Stimulated activated CD4-positive, alpha-beta T cell treated with anti-CD3 and anti-CD28 coated beads, TNF-alpha, amount 100 ng/mL, for 24 hours (primary cell): Measurements from ENCODE around the gene DYSF.

Experiments
- DNase-seq, 3 experiments: peaks; one replicate each; pipeline ENCODE4 v3.0.0-alpha.2; 2020; ENCODE audit warnings: low read depth in 3 of 3

The DYSF gene

GRCh38 chr2:71530211-71530610 lies 76.8 kb downstream of the DYSF start:
- DNase-seq: no peak

- DNase-seq: no peak
Measured at GRCh38 chr2:71530641-71531332, 77.4 kb downstream of the DYSF start.

DNA sequence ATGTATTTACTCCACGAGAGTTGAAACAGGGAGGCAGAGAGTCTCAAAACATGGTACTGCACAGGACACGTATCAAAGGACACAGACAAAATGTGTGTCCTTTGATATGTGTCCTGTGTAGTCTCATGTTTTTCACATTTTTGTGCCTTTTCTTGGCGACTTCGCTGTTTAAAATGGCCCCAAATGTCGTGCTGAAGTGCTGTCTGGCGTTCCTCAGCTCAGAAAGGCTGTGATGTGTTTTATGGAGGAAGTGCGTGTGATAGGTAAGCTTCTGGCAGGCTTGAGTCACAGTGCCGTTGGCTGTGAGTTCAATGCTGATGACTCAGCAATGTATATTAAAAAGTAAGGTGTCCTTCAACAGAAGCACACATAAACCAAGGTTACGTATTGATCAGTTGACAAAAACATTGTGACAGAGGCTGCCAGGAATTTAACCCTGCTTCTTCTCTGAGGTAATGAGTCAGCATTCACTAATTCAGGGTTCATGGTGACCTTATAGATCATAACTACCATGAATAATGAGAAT lies 78.2 kb downstream of the DYSF start:
- no peak for DNase-seq

DNA sequence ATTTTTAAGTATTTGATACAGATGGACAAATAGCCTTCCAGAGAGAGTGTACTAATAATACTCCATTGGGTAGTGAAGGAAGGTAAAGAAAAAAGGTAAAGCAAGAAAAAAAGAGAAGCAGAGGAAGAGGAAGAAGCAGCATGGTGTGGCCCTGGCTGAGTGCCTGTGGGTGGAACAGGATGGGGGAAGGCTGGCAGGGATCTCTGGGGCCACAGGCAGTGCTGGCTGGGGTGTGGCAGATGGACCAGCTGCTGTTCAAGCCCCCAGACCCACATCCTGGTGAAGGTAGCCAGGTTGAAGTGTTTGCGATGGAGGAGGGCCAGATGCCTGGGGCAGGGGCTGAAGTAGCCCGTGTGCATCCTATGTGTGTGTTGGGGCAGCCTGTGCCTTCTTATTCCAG lies 79.0 kb downstream of the DYSF start:
- DNase-seq: no peak

DNA sequence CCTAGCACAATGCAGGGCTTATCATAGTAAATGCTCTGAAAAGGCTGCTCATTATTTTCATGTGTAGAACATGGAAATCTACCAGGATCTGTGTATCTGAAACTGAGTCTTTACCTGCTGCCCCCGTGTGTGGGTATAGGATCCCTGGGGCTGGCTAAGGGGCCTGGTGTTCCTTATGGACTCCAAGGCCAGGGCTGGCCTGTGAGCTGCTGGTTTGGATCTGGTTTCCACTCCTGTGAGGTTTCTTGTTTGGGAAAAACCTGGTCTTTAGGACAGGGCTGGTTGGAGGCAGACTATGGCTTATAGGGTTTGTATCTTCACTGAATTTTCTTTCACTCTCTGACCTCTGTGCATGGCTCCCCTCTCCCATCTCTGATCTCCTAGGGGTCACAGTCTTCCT lies 80.8 kb downstream of the DYSF start:
- no peak for DNase-seq

- DNase-seq: no peak
Measured at GRCh38 chr2:71534826-71535225, 81.5 kb downstream of the DYSF start.

- DNase-seq: no peak
Measured at GRCh38 chr2:71535526-71535925, 82.2 kb downstream of the DYSF start.

DNA sequence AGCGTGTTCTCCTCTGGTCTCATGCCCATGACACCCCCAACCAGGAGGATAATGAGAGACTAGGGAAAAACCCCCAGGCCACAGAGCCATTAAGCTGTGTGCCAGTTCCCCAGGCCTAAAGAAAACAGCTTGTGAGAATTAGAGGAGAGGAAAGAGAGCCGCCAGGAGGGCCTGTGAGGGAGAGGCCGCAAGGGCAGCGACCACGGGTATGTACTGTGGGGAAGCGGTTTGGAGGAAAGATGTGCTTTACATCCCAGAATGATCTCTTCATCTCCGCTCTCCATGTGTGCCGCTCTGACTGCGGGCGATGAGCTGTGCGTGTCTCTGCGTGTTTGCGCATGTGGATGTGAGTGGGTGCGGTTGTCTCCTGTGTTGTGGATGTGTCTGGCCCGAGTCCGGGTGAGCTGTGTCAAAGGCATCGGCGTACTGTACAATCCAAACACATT lies 82.9 kb downstream of the DYSF start:
- no peak for DNase-seq

GRCh38 chr2:71538241-71538640 lies 84.9 kb downstream of the DYSF start:
- DNase-seq: no peak

DNA sequence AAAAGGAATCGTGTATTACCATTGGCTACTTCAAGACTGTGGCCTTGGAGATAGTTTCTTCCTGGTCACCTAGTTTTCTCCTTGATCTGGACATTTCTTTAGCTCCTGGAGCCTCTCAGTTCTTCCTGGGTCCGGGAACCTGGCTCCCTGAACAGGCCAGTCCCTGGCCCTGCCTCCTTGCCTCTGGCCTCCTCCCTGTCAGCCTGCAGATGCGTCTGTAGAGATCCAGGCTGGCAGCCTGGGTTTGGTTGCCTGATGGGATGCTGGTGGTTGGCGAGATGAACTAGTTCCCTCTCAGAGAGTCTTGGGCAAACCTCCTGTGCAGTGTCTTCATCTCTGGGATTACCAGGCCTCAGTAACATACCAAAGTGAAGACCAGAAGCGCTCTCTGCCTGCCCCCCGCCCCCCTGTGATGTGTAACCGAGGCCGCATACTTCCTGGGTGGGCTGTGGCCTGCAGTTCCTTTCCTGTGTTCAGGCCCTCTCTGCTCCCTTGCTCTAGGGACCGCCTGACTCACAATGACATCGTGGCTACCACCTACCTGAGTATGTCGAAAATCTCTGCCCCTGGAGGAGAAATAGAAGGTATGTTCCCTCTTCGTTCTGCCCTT lies 85.4 kb downstream of the DYSF start:
- no peak for DNase-seq

- DNase-seq: no peak
Measured at GRCh38 chr2:71540818-71541217, 87.5 kb downstream of the DYSF start.

GRCh38 chr2:71544919-71545571 lies 91.7 kb downstream of the DYSF start:
- no peak for DNase-seq

DNA sequence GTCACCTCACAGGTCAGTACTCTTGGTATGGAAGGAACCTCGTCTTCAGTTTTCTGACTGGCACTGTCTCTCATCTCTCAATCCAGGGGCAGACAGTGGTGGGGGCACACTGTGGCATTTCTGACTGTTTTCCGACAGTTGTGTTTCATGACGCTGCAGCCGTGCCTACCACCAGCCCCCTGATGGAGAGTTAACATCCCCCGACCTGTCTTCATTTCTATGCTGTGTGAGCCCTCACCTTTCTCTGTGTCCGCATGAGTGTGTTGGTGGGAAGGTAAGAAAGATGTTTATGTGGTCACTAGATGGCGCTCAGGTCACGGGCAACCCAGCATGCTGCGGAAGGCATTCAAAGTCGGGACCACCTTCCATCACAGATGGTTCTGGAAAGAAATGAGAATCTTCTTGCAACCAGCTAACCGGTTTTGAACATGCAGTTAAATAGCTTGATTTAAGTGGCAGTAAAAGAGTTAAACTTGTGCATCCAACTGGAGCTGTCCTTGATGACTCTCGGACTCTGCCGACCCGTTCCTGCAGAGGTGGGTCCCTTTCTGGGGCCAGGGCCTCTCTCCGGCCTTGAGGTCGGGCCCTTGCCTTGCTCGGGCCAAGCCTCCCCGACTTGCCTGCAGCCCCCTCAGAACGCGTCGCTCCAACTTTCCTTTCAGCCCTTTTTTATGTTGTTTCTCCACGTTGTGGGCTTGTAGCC lies 92.4 kb downstream of the DYSF start:
- peak; percentile 17 to 27 (median 17) for DNase-seq

DNA sequence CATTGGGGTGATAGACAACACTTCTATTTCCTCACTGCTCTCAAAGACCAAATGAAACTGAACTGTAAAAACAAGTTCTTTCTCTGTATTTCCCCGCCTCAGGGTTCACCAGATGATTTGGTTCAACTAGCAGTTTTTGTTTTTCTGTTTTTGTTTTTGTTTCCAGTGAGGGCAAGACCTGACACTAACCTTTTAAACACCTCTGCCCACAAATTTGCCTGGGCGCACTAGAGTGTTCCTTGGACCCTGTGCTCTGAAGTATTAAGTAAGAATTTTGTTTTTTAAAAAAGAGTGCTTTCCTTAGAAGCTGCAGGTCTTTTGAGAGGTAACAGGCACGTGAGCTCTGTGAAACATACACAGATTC lies 92.9 kb downstream of the DYSF start:
- DNase-seq: no peak

- no peak for DNase-seq
Measured at GRCh38 chr2:71546777-71547281, 93.5 kb downstream of the DYSF start.

- no peak for DNase-seq
Measured at GRCh38 chr2:71547616-71548285, 94.4 kb downstream of the DYSF start.

- peak; percentile 53 to 70 (median 60) for DNase-seq
Measured at GRCh38 chr2:71548646-71549425, 95.5 kb downstream of the DYSF start.

- DNase-seq: no peak
Measured at GRCh38 chr2:71550801-71551630, 97.7 kb downstream of the DYSF start.

DNA sequence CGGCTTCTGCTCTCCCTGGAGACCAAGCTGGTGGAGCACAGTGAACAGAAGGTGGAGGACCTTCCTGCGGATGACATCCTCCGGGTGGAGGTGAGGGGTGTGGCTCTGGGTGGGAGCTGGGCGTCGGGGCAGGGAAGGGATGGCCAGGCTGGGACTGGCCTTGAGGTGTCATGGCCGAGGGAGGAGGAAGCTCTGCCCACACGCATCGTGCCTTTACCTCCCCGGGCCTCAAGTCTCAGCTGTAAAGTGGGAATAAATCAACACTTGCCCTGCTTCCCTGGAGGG lies 98.2 kb downstream of the DYSF start:
- no peak for DNase-seq

DNA sequence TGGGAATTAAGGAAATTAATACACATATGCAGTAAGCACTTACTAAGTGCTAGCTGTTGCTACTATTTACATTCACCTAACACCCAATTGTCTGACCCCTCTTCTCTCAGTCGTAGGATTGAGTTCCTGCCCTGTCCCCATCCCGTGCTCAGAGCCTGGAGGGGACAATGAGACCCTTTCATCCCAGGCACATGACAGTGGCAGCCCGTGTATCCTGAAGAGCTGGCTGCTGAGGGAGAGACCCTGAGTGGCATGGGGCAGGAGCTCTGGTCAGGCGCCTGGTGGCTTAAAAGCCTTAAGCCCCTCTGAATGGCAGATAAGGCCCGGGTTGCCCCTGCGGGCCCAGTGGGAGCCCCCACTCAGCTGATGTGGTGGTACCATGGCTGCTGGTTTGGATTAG lies 99.0 kb downstream of the DYSF start:
- DNase-seq: no peak
